Right ventricle myocardium superior (tissue), 1 donor: Measurements from ENCODE around the gene SMARCB1. TPM values are rescaled to one million over a fixed set of nuclear protein-coding genes. Genes with fewer than 3 reads are reported as not detected.

Experiments used
- total RNA-seq: library from RNA; stranded (reverse); fragmentation: NEBNext Ultra II Directional; extraction: Animal tissue kit (Norgen Biotek cat#: 25700); gene quantifications from one replicate; pipeline ENCODE4 v1.2.1, GENCODE V29; 2021
- donor health status: DM: no; HTN: yes; CAD: no; lungs with severe emphysema.

Gene SMARCB1
- total RNA-seq, 1 donor from 2014 or later, result 46.6 TPM

Other genes with a start within 250 kb of the SMARCB1 start
- not detected for gene IGLL1, start 206.7 kb upstream of the SMARCB1 start, total RNA-seq
- 0.16 TPM for gene DRICH1, start 154.6 kb upstream of the SMARCB1 start, total RNA-seq
- gene RGL4, start 96.0 kb upstream of the SMARCB1 start, total RNA-seq, result not detected
- 2.8 TPM for gene ZNF70, start 35.9 kb upstream of the SMARCB1 start, total RNA-seq
- gene VPREB3, start 32.5 kb upstream of the SMARCB1 start, total RNA-seq, result 0.51 TPM
- gene C22orf15, start 24.0 kb upstream of the SMARCB1 start, total RNA-seq, result not detected
- 1,600 TPM for gene CHCHD10, start 19.0 kb upstream of the SMARCB1 start, total RNA-seq
- 25.3 TPM for gene MMP11, start 14.1 kb upstream of the SMARCB1 start, total RNA-seq
- 2.8 TPM for gene DERL3, start 52.0 kb downstream of the SMARCB1 start, total RNA-seq
- 19.8 TPM for gene SLC2A11, start 70.9 kb downstream of the SMARCB1 start, total RNA-seq
- 227 TPM for gene MIF, start 107.4 kb downstream of the SMARCB1 start, total RNA-seq
- gene GSTT2B, start 174.2 kb downstream of the SMARCB1 start, total RNA-seq, result 3.4 TPM
- gene DDTL, start 179.9 kb downstream of the SMARCB1 start, total RNA-seq, result 1.7 TPM
- gene DDT, start 187.5 kb downstream of the SMARCB1 start, total RNA-seq, result 148 TPM
- gene GSTT2, start 193.2 kb downstream of the SMARCB1 start, total RNA-seq, result 0.62 TPM
- gene GSTT4, start 218.5 kb downstream of the SMARCB1 start, total RNA-seq, result not detected
- 37.4 TPM for gene CABIN1, start 224.3 kb downstream of the SMARCB1 start, total RNA-seq